AG10803 (cell line): ENCODE data around the gene BARHL1.

ENCODE experiments used
- DNase-seq: peaks from one replicate; pipeline ENCODE4 v3.0.0; 2010; ENCODE audit warnings: low read depth
- H3K4me3 ChIP-seq: 2 replicates; pipeline ENCODE4 v1.5.1; 2011; ENCODE audit warnings: mild to moderate bottlenecking, low read length, control low read depth
- TF ChIP-seq, protein P1 (sequence below): conservative IDR thresholded peaks from 2 replicates; pipeline ENCODE4 v1.5.1; 2011; ENCODE audit warnings: mild to moderate bottlenecking, low read length, control low read depth, inconsistent platforms

The BARHL1 gene

DNA sequence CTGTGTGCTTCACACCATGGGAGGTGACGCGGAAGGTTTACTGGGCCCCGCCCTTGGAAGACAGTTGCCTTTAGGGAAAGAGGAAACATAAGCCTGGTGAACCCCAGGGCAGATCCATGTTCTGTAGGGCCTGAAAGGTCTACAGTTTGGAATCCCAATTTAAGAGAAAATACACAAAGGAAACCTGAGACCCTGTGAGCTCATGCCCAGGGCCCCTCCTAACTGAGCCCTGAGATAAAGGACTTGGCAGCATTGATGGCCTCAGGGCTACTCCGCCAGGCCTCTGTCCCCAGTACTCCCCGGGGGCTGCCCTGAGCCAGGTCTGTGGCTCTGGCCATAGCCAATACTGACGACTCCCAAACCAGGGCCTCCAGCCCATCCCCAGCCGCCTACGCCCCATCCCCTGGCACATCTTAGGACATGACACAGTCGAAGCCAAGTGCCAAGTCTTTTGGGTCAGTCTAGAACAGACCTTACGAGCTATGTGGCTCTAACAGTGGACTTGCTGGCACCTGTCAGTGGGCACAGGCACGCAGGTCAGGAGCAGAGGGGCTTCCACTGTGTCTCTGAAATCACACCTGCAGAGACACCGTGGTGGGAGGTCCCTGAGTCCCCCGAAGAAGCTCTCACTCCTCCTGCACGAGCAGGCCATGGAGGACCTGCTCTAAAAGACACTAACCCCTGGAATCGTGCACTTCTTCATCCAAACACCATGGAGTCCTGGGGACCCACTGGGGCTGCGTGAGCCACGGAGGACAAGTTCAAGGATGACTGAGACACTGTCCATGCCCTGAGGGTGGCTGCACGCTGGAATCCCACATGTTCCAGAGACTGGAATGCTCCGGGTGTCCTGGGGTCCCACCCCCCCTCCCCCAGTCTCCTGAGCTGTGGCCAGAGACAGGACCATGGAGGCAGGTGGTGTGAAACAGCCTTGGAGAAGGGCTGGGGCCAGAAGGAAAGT, 40.3 kb upstream of the BARHL1 start:
- TF ChIP-seq, protein P1, sequence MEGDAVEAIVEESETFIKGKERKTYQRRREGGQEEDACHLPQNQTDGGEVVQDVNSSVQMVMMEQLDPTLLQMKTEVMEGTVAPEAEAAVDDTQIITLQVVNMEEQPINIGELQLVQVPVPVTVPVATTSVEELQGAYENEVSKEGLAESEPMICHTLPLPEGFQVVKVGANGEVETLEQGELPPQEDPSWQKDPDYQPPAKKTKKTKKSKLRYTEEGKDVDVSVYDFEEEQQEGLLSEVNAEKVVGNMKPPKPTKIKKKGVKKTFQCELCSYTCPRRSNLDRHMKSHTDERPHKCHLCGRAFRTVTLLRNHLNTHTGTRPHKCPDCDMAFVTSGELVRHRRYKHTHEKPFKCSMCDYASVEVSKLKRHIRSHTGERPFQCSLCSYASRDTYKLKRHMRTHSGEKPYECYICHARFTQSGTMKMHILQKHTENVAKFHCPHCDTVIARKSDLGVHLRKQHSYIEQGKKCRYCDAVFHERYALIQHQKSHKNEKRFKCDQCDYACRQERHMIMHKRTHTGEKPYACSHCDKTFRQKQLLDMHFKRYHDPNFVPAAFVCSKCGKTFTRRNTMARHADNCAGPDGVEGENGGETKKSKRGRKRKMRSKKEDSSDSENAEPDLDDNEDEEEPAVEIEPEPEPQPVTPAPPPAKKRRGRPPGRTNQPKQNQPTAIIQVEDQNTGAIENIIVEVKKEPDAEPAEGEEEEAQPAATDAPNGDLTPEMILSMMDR = no peak
- DNase-seq = no peak
- H3K4me3 ChIP-seq = no peak overlapping the region

DNA sequence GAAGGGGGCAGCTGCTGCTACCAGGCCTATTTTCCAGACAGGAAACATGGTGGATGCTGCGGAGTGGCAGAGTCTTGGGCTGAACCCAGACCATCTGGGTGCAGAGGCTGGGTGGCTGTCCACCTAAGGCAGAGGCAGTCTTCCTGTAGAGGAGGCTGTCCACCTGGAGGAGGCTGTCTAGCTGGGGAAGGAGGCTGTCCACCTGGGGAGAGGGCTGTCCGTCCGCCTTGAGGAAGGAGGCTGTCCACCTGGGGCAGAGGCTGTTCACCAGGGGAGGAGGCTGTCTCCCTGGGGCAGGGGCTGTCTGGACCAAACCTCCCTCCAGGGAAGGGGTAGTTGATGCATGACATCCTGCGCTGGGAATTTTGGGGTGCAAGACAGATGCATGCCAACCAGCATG, 39.2 kb upstream of the BARHL1 start:
- TF ChIP-seq, protein P1 = no peak
- H3K4me3 ChIP-seq = no peak overlapping the region
- no peak for DNase-seq

DNA sequence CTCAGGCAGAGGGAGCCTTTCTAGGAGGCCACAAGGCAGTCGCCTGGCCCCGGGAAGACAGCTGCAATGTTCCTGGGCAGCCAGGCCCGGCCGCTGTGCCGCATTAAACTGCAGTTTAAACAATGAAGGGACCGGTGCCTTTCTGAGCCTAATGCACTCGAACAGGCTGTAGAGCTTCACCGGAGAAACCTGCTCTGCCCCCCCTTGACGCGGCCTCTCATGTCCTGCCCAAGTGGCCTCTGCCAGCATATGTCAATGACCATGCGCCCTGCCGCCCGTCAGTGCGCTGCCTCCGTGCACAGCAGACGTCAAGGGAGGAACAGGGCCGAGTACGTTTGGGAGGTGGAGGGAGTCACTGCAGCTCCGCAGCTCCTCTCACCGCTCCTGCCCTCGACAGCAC, 38.4 kb upstream of the BARHL1 start:
- no peak for DNase-seq
- no peak overlapping the region for H3K4me3 ChIP-seq
- TF ChIP-seq, protein P1 = no peak

DNA sequence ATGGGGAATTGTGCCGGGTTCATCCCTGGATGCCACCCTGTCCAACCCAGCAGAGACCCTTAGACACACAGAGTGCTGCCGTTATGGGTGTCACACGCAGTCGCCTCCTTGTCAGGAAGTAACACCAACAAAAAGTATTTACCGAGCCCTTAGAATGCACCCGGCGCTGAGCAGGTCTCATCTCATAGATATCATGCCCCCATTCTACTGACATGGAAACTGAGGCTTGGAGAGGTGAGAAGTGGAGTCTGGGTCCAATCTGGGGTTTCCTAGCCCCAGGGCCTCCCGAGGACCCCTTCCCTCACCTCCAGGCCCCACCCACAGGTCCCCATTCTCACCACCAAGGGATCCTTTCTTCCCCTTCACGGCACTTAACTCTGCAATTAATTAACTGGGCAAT, 36.8 kb upstream of the BARHL1 start:
- DNase-seq = no peak
- no peak overlapping the region for H3K4me3 ChIP-seq

DNA sequence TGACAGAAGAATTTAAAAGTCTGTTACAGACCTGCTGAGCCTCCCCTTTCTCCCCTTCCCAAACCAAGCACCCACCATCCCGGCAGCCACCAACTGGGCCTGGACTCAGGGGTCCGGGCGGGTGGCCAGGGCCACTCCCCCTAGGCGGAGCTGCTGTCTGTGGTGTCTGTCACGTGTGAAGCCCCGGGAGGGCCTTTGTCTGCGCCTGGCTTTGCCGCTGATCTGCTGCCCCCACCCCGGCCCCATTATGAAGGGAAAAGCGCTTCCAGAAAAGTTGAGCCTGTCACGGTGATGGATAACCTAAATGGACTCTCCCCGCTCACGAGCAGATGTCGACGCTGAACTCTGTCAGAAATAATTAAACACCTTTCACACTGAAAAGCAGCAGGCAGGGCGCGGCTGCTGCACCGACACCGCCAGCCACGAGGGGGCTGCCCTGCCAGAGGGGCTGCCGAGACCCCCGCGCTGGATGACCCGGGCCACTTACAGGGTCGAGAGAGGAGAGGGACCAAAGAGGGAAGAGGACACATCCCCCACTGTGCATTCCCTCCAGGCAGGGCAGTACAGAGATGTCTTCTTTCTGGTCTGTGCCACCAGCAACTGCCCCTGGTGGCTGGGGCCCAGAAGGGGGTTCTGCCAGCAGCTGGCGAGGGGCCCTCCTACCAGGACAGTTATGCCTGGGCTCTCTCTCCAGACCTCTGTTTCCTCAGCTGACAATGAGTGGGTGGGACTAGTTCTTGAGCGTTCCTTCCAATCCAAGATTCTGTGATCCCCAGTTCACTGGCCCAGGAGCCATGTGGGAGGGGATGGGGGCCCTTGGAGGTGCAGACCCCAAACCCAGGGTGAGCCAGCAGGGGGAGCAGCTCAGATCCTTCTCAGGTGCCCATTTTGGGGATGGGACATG, 36.0 kb upstream of the BARHL1 start:
- TF ChIP-seq, protein P1 = peak; percentile 15
- no peak for DNase-seq
- H3K4me3 ChIP-seq = no peak overlapping the region

More for the DNA sequence above, 36.8 kb upstream of the BARHL1 start:
- TF ChIP-seq, protein P1 = no peak

DNA sequence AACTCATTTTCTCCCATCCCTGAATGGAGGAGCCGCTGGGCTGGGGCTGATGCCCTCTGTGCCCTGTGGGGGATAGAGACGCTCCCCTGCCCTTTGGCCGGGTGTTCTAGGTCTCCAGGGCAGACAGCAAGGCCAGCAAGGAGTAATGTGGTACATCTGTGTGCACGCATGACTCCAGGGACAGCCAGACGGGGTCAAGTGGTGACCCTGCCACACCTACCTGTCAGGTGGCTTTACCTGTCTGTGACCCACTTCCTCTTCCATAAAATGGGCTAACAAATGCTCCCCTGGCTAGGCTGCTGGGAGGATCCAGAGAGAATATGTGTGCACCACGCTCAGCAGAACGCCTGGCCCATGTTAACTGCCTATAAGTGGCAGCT, 35.4 kb upstream of the BARHL1 start:
- no peak for DNase-seq
- H3K4me3 ChIP-seq = no peak overlapping the region
- TF ChIP-seq, protein P1 = no peak
